HEK293 (cell line): ENCODE data around the gene C19orf25.

Source experiments
- CTCF ChIA-PET: fragments of 350-600 bp; formaldehyde crosslinking; extraction: SDS; loops from one replicate; lab custom pipeline; 2021; ENCODE audit warnings: antibody characterized with exemption; lab: Yijun Ruan, JAX
- POLR2A ChIA-PET: fragments of 300-600 bp; formaldehyde crosslinking; extraction: SDS; loops from one replicate; lab custom pipeline; 2020; ENCODE audit warnings: antibody characterized with exemption, inconsistent platforms; lab: Yijun Ruan, JAX
- H3K27ac ChIP-seq: fragments of 200-500 bp; sonication (Bioruptor generic); 2 replicates; pipeline ENCODE4 v1.5.1; 2014; ENCODE audit warnings: low read depth, low read length, control low read depth, inconsistent platforms; ENCODE audit errors: extremely low read depth
- H3K36me3 ChIP-seq, 2 experiments: fragments of 200-500 bp in 1 of 2; sonication (Bioruptor generic) in 1 of 2; 1 replicate in 1 of 2; 2 replicates in 1 of 2; pipeline ENCODE4 v1.5.1; 2014 to 2017; ENCODE audit warnings: inconsistent platforms in 2 of 2, low read length in 2 of 2; ENCODE audit not compliant: control insufficient read depth in 2 of 2, insufficient read depth in 1 of 2
- H3K4me1 ChIP-seq: fragments of 200-500 bp; sonication (Bioruptor generic); 2 replicates; pipeline ENCODE4 v1.5.1; 2014; ENCODE audit warnings: mild to moderate bottlenecking, low read length, inconsistent platforms; ENCODE audit not compliant: control insufficient read depth, insufficient read depth
- H3K4me3 ChIP-seq: 2 replicates; pipeline ENCODE4 v1.5.1; 2011; ENCODE audit warnings: low read depth, mild to moderate bottlenecking, control low read depth, low read length, moderate library complexity
- H3K9me3 ChIP-seq: fragments of 200-500 bp; sonication (Bioruptor generic); 2 replicates; pipeline ENCODE4 v1.5.1; 2014; ENCODE audit warnings: low read depth, low read length, inconsistent platforms; ENCODE audit not compliant: control insufficient read depth, insufficient read depth
- BCL11A ChIP-seq: fragments of 450-650 bp; formaldehyde crosslinking; IDR thresholded peaks from 2 replicates; pipeline ENCODE4 v1.5.1; 2016; ENCODE audit warnings: low read depth, missing biosample characterization, missing genetic modification characterization
- BCL11B ChIP-seq: fragments of 450-650 bp; formaldehyde crosslinking; IDR thresholded peaks from 2 replicates; pipeline ENCODE4 v1.5.1; 2016; ENCODE audit warnings: low read depth, missing biosample characterization, missing genetic modification characterization
- ELK4 ChIP-seq: IDR thresholded peaks from 2 replicates; pipeline ENCODE4 v1.6.1; 2011; ENCODE audit warnings: mild to moderate bottlenecking, low read depth, low read length, borderline replicate concordance
- GLIS1 ChIP-seq: fragments of 450-650 bp; formaldehyde crosslinking; IDR thresholded peaks from 2 replicates; pipeline ENCODE4 v1.5.1; 2016; ENCODE audit warnings: missing biosample characterization, missing genetic modification characterization
- HIC1 ChIP-seq: fragments of 450-650 bp; formaldehyde crosslinking; IDR thresholded peaks from 2 replicates; pipeline ENCODE4 v1.5.1; 2016; ENCODE audit warnings: missing biosample characterization, missing genetic modification characterization
- HOXC10 ChIP-seq: sonication (generic); formaldehyde crosslinking; IDR thresholded peaks from 2 replicates; pipeline ENCODE4 v1.8.1; 2023; ENCODE audit warnings: mild to moderate bottlenecking, missing genetic modification reagents
- KLF1 ChIP-seq: fragments of 450-650 bp; formaldehyde crosslinking; IDR thresholded peaks from 2 replicates; pipeline ENCODE4 v1.5.1; 2016; ENCODE audit warnings: missing biosample characterization, missing genetic modification characterization
- KLF10 ChIP-seq: fragments of 450-650 bp; IDR thresholded peaks from 2 replicates; pipeline ENCODE4 v1.5.1; 2018; ENCODE audit warnings: missing biosample characterization, mild to moderate bottlenecking, missing genetic modification characterization
- KLF8 ChIP-seq: fragments of 450-650 bp; formaldehyde crosslinking; IDR thresholded peaks from 2 replicates; pipeline ENCODE4 v1.5.1; 2016; ENCODE audit warnings: missing biosample characterization, missing genetic modification characterization
- PATZ1 ChIP-seq: fragments of 450-650 bp; formaldehyde crosslinking; IDR thresholded peaks from 2 replicates; pipeline ENCODE4 v1.5.1; 2016; ENCODE audit warnings: missing biosample characterization, missing genetic modification characterization
- PRDM6 ChIP-seq: fragments of 450-650 bp; formaldehyde crosslinking; IDR thresholded peaks from 2 replicates; pipeline ENCODE4 v1.5.1; 2017; ENCODE audit warnings: missing biosample characterization, missing genetic modification characterization
- ZBTB20 ChIP-seq: fragments of 450-650 bp; formaldehyde crosslinking; IDR thresholded peaks from 2 replicates; pipeline ENCODE4 v1.5.1; 2016; ENCODE audit warnings: missing biosample characterization, missing genetic modification characterization
- ZFP37 ChIP-seq: fragments of 450-650 bp; formaldehyde crosslinking; IDR thresholded peaks from 2 replicates; pipeline ENCODE4 v1.5.1; 2016; ENCODE audit warnings: missing biosample characterization, missing genetic modification characterization
- ZNF140 ChIP-seq: fragments of 450-650 bp; formaldehyde crosslinking; IDR thresholded peaks from 2 replicates; pipeline ENCODE4 v1.5.1; 2016; ENCODE audit warnings: missing biosample characterization, missing genetic modification characterization
- ZNF223 ChIP-seq: fragments of 450-650 bp; formaldehyde crosslinking; IDR thresholded peaks from 2 replicates; pipeline ENCODE4 v1.5.1; 2016; ENCODE audit warnings: missing biosample characterization, missing genetic modification characterization
- ZNF280C ChIP-seq: fragments of 450-650 bp; formaldehyde crosslinking; IDR thresholded peaks from 2 replicates; pipeline ENCODE4 v1.5.1; 2016; ENCODE audit warnings: missing biosample characterization, missing genetic modification characterization
- ZNF37A ChIP-seq: fragments of 450-650 bp; IDR thresholded peaks from 2 replicates; pipeline ENCODE4 v1.5.1; 2018; ENCODE audit warnings: missing biosample characterization, missing genetic modification characterization
- ZNF529 ChIP-seq: fragments of 450-650 bp; formaldehyde crosslinking; IDR thresholded peaks from 2 replicates; pipeline ENCODE4 v1.5.1; 2017; ENCODE audit warnings: missing genetic modification characterization, missing biosample characterization; ENCODE audit not compliant: insufficient replicate concordance
- ZNF571 ChIP-seq: fragments of 450-650 bp; formaldehyde crosslinking; IDR thresholded peaks from 2 replicates; pipeline ENCODE4 v1.5.0; 2017; ENCODE audit warnings: missing biosample characterization, missing genetic modification characterization
- ZNF692 ChIP-seq: fragments of 450-650 bp; formaldehyde crosslinking; IDR thresholded peaks from 2 replicates; pipeline ENCODE4 v1.5.1; 2016; ENCODE audit warnings: missing biosample characterization, missing genetic modification characterization
- ZNF701 ChIP-seq: fragments of 450-650 bp; formaldehyde crosslinking; IDR thresholded peaks from 2 replicates; pipeline ENCODE4 v1.5.1; 2016; ENCODE audit warnings: missing biosample characterization, missing genetic modification characterization
- ZNF792 ChIP-seq: fragments of 450-650 bp; formaldehyde crosslinking; IDR thresholded peaks from 2 replicates; pipeline ENCODE4 v1.5.1; 2016; ENCODE audit warnings: missing biosample characterization, missing genetic modification characterization

Gene C19orf25

GRCh38 chr19:1505991-1506881, 27.2 kb upstream of the C19orf25 start:
- Histone ChIP-seq H3K27ac (no peak overlapping the region), H3K36me3 (no peaks in the 10 kb centered on the region), H3K9me3 (no peaks in the 10 kb centered on the region), H3K4me3 (no peak overlapping the region)
- ChIA-PET CTCF (interaction anchor here (0.6 kb wide), 1 partner anchor 312 kb away, joined by 4 read pairs; no protein-coding TSS in a partner anchor), POLR2A (interaction anchor here (0.6 to 1.6 kb wide), 2 partner anchors 15 to 89 kb away, joined by 3 read pairs; partner anchors contain the start of gene REEP6)
- TF ChIP-seq BCL11B (tag by site-specific recombination) (peak; percentile 94), KLF8 (no peak), GLIS1 (peak; percentile 38), ELK4 (no peak), KLF10 (tag by site-specific recombination) (no peak), ZNF792 (no peak), PRDM6 (no peak), ZNF280C (tag by site-specific recombination) (no peak), BCL11A (tag by site-specific recombination) (peak; percentile 70; the same call in 1 of the 2 replicates), ZFP37 (tag by site-specific recombination) (no peak), ZNF140 (tag by site-specific recombination) (no peak), ZNF529 (no peak), HIC1 (tag by site-specific recombination) (peak; percentile 16; the same call in 1 of the 2 replicates), ZNF37A (no peak), PATZ1 (tag by site-specific recombination) (0 out of 2 replicates have a peak, but pooled peaks have one; percentile 14), KLF1 (tag by site-specific recombination) (no peak), ZBTB20 (tag by site-specific recombination) (no peak), ZNF223 (tag by site-specific recombination) (no peak), ZNF571 (tag by site-specific recombination) (no peak), HOXC10 (CRISPR knock-in tag) (no peak), ZNF701 (tag by site-specific recombination) (no peak), ZNF692 (tag by site-specific recombination) (no peak)
- TF ChIP-seq, all 188 proteins: peak for 5
- H3K4me1 ChIP-seq: peaks cover 3% of the 10 kb centered on the region; the same call in 1 of the 2 replicates
